ENCODE results near the gene MGRN1. TPM values are rescaled to one million over a fixed set of nuclear protein-coding genes. Genes with fewer than 3 reads are reported as not detected.

Gene MGRN1
- total RNA-seq, 2 donors from 2014 or later: 66.9 to 71.4 TPM

- Mint-ChIP-seq H3K27ac (no peak overlapping the region), H3K27me3 (ENCODE audit: insufficient read depth) (no peaks in the 10 kb centered on the region), H3K4me3 (no peak overlapping the region), H3K4me1 (peaks cover 10% of the 10 kb centered on the region), H3K9me3 (peaks cover 7% of the 10 kb centered on the region), H3K36me3 (ENCODE audit: low read depth) (peaks cover 28% of the 10 kb centered on the region)
- Histone ChIP-seq H3K4me1 (ENCODE audit: control insufficient read depth, insufficient read depth, low read length) (peaks cover 3% of the 10 kb centered on the region), H3K9me3 (ENCODE audit: control insufficient read depth, low read length) (peaks cover 10% of the 10 kb centered on the region), H3K4me3 (ENCODE audit: low read length) (no peak overlapping the region), H3K36me3 (ENCODE audit: control insufficient read depth, insufficient read depth, low read length) (peaks cover 11% of the 10 kb centered on the region), H3K27me3 (ENCODE audit: control insufficient read depth, insufficient read depth, low read length, poor library complexity, severe bottlenecking) (no peaks in the 10 kb centered on the region), H3K9ac (ENCODE audit: extremely low read depth, low read length, poor library complexity, severe bottlenecking) (no peak overlapping the region), H3K27ac (ENCODE audit: low read depth, low read length) (no peak overlapping the region)
- TF ChIP-seq CTCF (conservative IDR thresholded peaks at IDR 0.05): no peak
- no peak for DNase-seq
- WGBS, 2 experiments (ENCODE audit: insufficient coverage in 1 of 2, insufficient read length in 1 of 2): 89 to 96% methylated on average over 9 of the region's 9 CpGs
Measured at GRCh38 chr16:4628283-4628682, 3.7 kb downstream of the MGRN1 start.

DNA sequence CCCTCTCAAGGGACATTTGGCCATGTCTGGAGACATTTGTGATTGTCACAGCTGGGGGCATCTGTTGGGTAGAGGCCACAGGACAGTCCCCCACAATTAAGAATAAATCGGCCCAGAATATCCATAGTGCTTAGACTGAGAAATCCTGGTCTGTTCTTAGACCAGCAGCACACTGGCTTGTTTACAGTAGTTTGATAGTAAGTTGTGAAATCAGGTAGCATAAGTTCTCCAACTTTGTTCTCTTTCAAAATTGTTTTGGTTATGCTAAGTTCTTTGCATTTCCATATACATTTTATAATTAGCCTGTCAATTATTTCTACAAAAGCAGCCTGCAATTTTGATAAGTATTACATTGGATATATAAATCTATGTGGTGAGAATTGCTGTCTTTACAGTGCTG is 6.8 kb downstream of the MGRN1 start:
- WGBS, 2 experiments (ENCODE audit: insufficient coverage in 1 of 2, insufficient read length in 1 of 2): 83 to 100% methylated on average over 1 of the region's 1 CpG
- Mint-ChIP-seq H3K9me3 (peaks cover 7% of the 10 kb centered on the region), H3K27me3 (ENCODE audit: insufficient read depth) (no peaks in the 10 kb centered on the region)

GRCh38 chr16:4633910-4634635 is 9.4 kb downstream of the MGRN1 start:
- Mint-ChIP-seq H3K27ac (peak overlapping the region; percentile 35), H3K4me1 (no peaks in the 10 kb centered on the region), H3K4me3 (no peak overlapping the region), H3K9me3 (peaks cover 7% of the 10 kb centered on the region), H3K27me3 (ENCODE audit: insufficient read depth) (no peaks in the 10 kb centered on the region), H3K36me3 (ENCODE audit: low read depth) (peaks cover 26% of the 10 kb centered on the region)
- 95 to 97% methylated on average over 12 to 20 of the region's 20 CpGs for WGBS, 2 experiments (ENCODE audit: insufficient coverage in 1 of 2, insufficient read length in 1 of 2)
- no peaks in the 10 kb centered on the region for H3K27me3 ChIP-seq (ENCODE audit: control insufficient read depth, insufficient read depth, low read length, poor library complexity, severe bottlenecking)
- peaks cover 6% of the 10 kb centered on the region for H3K36me3 ChIP-seq (ENCODE audit: control insufficient read depth, insufficient read depth, low read length)
- no peak for TF ChIP-seq CTCF (conservative IDR thresholded peaks at IDR 0.05)
- peak; percentile 36 for DNase-seq
- H3K9me3 ChIP-seq (ENCODE audit: control insufficient read depth, low read length): peaks cover 10% of the 10 kb centered on the region
- H3K9ac ChIP-seq (ENCODE audit: extremely low read depth, low read length, poor library complexity, severe bottlenecking): no peak overlapping the region
- H3K27ac ChIP-seq (ENCODE audit: low read depth, low read length): no peak overlapping the region
- H3K4me3 ChIP-seq (ENCODE audit: low read length): no peak overlapping the region
- H3K4me1 ChIP-seq (ENCODE audit: control insufficient read depth, insufficient read depth, low read length): no peaks in the 10 kb centered on the region

More for the DNA sequence above, 6.8 kb downstream of the MGRN1 start:
- Mint-ChIP-seq H3K27ac (no peak overlapping the region), H3K36me3 (ENCODE audit: low read depth) (peaks cover 34% of the 10 kb centered on the region), H3K4me3 (no peak overlapping the region), H3K4me1 (peaks cover 2% of the 10 kb centered on the region)
- H3K27ac ChIP-seq (ENCODE audit: low read depth, low read length): no peak overlapping the region
- peaks cover 8% of the 10 kb centered on the region for H3K36me3 ChIP-seq (ENCODE audit: control insufficient read depth, insufficient read depth, low read length)
- no peak for DNase-seq
- H3K9me3 ChIP-seq (ENCODE audit: control insufficient read depth, low read length): peaks cover 10% of the 10 kb centered on the region
- H3K4me3 ChIP-seq (ENCODE audit: low read length): no peak overlapping the region
- H3K4me1 ChIP-seq (ENCODE audit: control insufficient read depth, insufficient read depth, low read length): no peaks in the 10 kb centered on the region
- TF ChIP-seq CTCF (conservative IDR thresholded peaks at IDR 0.05): no peak
- no peaks in the 10 kb centered on the region for H3K27me3 ChIP-seq (ENCODE audit: control insufficient read depth, insufficient read depth, low read length, poor library complexity, severe bottlenecking)
- no peak overlapping the region for H3K9ac ChIP-seq (ENCODE audit: extremely low read depth, low read length, poor library complexity, severe bottlenecking)
